IMR-90 (cell line): ENCODE data around the gene TLX1. TPM values are rescaled to one million over a fixed set of nuclear protein-coding genes. Genes with fewer than 3 reads are reported as not detected.

Experiments
- CHD1 ChIP-seq: IDR thresholded peaks from 2 replicates; pipeline ENCODE4 v1.6.1; 2012; ENCODE audit warnings: low read depth, low read length, improper control_type of control experiment
- ELK1 ChIP-seq: fragments of 150-350 bp; IDR thresholded peaks from 2 replicates; pipeline ENCODE4 v1.6.1; 2016; ENCODE audit warnings: low read depth, mild to moderate bottlenecking, low read length, moderate library complexity, borderline replicate concordance
- MAZ ChIP-seq: IDR thresholded peaks from 2 replicates; pipeline ENCODE4 v1.6.1; 2012; ENCODE audit warnings: low read depth, mild to moderate bottlenecking, low read length, improper control_type of control experiment, moderate library complexity, borderline replicate concordance
- polyA plus RNA-seq, 3 experiments: library from polyadenylated mRNA; depleted of rRNA; stranded (reverse); fragments of >200 nt; gene quantifications; 2 replicates each; pipeline ENCODE4 v1.2.3, GENCODE V29; 2012; ENCODE audit warnings: low replicate concordance in 1 of 3
- total RNA-seq: library from RNA; depleted of rRNA; stranded (reverse); fragments of >200 nt; gene quantifications from 2 replicates; pipeline ENCODE4 v1.2.3, GENCODE V29; 2012

The TLX1 gene
- total and polyA plus RNA-seq, 2 of the 4 experiments (the other 2 are of a cell fraction): not detected

- no peak for TF ChIP-seq ELK1
- no peak for TF ChIP-seq CHD1
- TF ChIP-seq MAZ: no peak
These were observed 2.6 kb downstream of the TLX1 start (continued) for GRCh38 chr10:101133489-101134298.
